Vagina (tissue), 2 donors: ENCODE data around the gene ST6GALNAC3. TPM values are rescaled to one million over a fixed set of nuclear protein-coding genes. Genes with fewer than 3 reads are reported as not detected.

Experiments
- DNase-seq, 2 donors: peaks; one replicate each; pipeline ENCODE4 v3.0.0-alpha.2; 2017; ENCODE audit errors: extremely low spot score in 2 of 2
- H3K27ac ChIP-seq: fragments of 200-600 bp; sonication (generic); one replicate; pipeline ENCODE4 v1.5.1; 2019
- H3K27me3 ChIP-seq: fragments of 200-600 bp; sonication (generic); one replicate; pipeline ENCODE4 v1.5.1; 2019
- H3K36me3 ChIP-seq, 2 donors: fragments of 200-600 bp; sonication (generic); one replicate each; pipeline ENCODE4 v1.5.1; 2017 to 2019
- H3K4me1 ChIP-seq: fragments of 200-600 bp; sonication (generic); one replicate; pipeline ENCODE4 v1.5.1; 2019
- H3K4me3 ChIP-seq, 2 donors: fragments of 200-600 bp; sonication (generic); 1 replicate in 1 of 2; 2 replicates in 1 of 2; pipeline ENCODE4 v1.5.1; 2016 to 2019
- H3K9me3 ChIP-seq: fragments of 200-600 bp; sonication (generic); one replicate; pipeline ENCODE4 v1.5.1; 2019
- CTCF ChIP-seq, 3 experiments: fragments of 450-650 bp in 2 of 3; fragments of 200-600 bp in 1 of 3; sonication (generic) in 1 of 3; IDR thresholded peaks; one replicate each; pipeline ENCODE4 v1.5.1; 2017 to 2019; ENCODE audit warnings: antibody characterized with exemption in 3 of 3, mild to moderate bottlenecking in 2 of 3, moderate library complexity in 2 of 3
- POLR2A ChIP-seq, 2 donors: fragments of 450-650 bp; IDR thresholded peaks; one replicate each; pipeline ENCODE4 v1.6.1; 2017; ENCODE audit warnings: antibody characterized with exemption in 2 of 2, mild to moderate bottlenecking in 2 of 2, moderate library complexity in 2 of 2
- POLR2AphosphoS5 ChIP-seq, 2 donors: sonication (generic); formaldehyde crosslinking; IDR thresholded peaks; one replicate each; pipeline ENCODE4 v1.9.0; 2017; ENCODE audit warnings: antibody characterized with exemption in 2 of 2, mild to moderate bottlenecking in 2 of 2, low read depth in 1 of 2; ENCODE audit not compliant: insufficient read depth in 1 of 2
- intact Hi-C: fragments of 100-400 bp; cut with DNase I; formaldehyde crosslinking; loops from one replicate; pipeline ENCODE4 v1.15.1; 2023
- total RNA-seq: library from RNA; depleted of rRNA; stranded (reverse); fragments of >200 nt; gene quantifications from one replicate; pipeline ENCODE4 v1.2.3, GENCODE V29; 2016

ST6GALNAC3 gene
- total RNA-seq, 1 donor from 2014 or later = 21.1 TPM

DNA sequence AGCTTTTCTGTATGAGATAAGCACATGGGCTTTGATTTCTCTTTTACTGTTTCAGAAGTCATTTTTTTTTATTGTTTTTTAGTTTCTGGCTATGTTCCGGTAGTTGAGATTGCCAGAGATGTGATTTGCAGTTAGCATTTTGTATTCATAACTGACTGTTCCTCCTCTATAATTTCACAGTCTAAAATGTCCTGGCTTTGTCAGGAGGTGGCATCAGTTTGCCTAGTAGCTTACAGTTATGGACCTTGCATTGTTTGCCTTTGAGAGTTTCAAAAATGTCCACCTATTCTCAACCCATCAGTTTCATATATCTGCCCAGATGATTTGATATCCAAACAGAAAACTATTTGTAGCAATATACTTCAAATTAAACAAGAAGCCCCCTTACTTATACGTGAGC lies 39.5 kb upstream of the ST6GALNAC3 start:
- Histone ChIP-seq H3K36me3 (no peaks in the 10 kb centered on the region), H3K9me3 (no peaks in the 10 kb centered on the region), H3K4me1 (no peaks in the 10 kb centered on the region), H3K27ac (no peak overlapping the region), H3K27me3 (no peaks in the 10 kb centered on the region), H3K4me3 (no peak overlapping the region)
- intact Hi-C loops = no loop called here
- TF ChIP-seq CTCF (IDR thresholded peaks at IDR 0.05) = no peak
- no peak for DNase-seq

- no peak overlapping the region for H3K4me3 ChIP-seq
- H3K4me1 ChIP-seq = no peaks in the 10 kb centered on the region
- TF ChIP-seq POLR2A (IDR thresholded peaks at IDR 0.05) (no peak), CTCF (IDR thresholded peaks at IDR 0.05) (no peak), POLR2AphosphoS5 (IDR thresholded peaks at IDR 0.05; ENCODE audit: insufficient read depth in 1 of 2, low read depth in 1 of 2) (no peak)
- no peaks in the 10 kb centered on the region for H3K36me3 ChIP-seq
- intact Hi-C loops = no loop called here
- H3K9me3 ChIP-seq = no peaks in the 10 kb centered on the region
- DNase-seq = no peak
- no peaks in the 10 kb centered on the region for H3K27me3 ChIP-seq
- no peak overlapping the region for H3K27ac ChIP-seq
Observed at GRCh38 chr1:76037324-76037723, 37.2 kb upstream of the ST6GALNAC3 start.

DNA sequence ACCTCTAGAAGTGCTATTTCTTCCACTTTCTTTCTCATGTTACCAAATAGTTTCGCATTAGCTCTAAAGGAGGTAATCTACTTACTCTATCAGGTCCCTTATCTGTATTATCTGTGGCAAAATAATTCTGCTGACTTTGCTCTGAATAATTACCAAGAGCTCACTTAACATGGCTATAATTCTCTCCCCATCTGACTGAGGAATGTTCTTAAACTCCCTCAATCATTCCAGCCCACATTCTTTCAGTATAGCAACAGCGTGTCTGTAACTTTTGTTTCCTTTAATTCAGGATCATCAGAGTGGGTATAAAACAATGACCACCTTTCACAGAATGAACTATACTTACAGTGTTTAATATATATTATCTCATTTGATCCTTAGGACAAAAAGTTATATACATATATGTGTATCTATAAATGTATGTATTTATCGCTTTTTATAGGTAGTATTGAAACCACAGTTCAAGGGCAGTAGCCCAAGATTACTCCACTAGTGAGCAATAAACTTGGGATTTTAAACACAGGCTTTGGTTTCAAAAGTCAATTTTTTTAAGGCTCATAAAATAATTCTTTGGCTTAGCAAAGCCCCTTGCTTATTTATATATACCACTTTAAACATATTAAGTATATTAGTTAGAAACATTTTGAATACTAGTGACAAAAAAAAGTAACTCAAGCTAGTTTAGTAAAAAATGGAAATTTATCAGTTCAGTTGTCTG lies 36.1 kb upstream of the ST6GALNAC3 start:
- no peak for DNase-seq
- Histone ChIP-seq H3K9me3 (no peaks in the 10 kb centered on the region), H3K36me3 (no peaks in the 10 kb centered on the region), H3K27ac (no peak overlapping the region), H3K4me3 (no peak overlapping the region), H3K27me3 (no peaks in the 10 kb centered on the region), H3K4me1 (no peaks in the 10 kb centered on the region)
- intact Hi-C loops = no loop called here
- TF ChIP-seq POLR2AphosphoS5 (IDR thresholded peaks at IDR 0.05; ENCODE audit: insufficient read depth in 1 of 2, low read depth in 1 of 2) = no peak
- TF ChIP-seq POLR2A (IDR thresholded peaks at IDR 0.05) = no peak
- TF ChIP-seq CTCF (IDR thresholded peaks at IDR 0.05) = no peak

DNA sequence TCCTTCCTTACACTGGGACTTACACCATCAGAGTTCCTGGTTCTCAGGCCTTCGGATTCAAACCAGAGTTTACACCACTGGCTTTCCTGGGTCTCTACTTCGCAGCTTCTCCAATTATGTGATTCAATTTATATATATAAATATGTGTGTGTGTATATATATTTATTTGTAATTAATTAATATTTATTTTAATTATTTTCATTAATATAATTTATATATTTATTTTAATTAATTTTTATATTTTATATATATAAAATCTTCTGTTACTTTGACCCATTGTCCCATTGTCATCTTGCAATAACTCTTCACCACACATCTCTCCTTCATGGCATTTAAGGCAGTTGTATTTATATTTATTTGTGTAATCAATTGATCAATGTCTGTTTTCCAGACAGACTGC lies 28.4 kb upstream of the ST6GALNAC3 start:
- Histone ChIP-seq H3K36me3 (no peaks in the 10 kb centered on the region), H3K4me3 (no peak overlapping the region), H3K27ac (no peak overlapping the region), H3K27me3 (no peaks in the 10 kb centered on the region), H3K9me3 (no peaks in the 10 kb centered on the region), H3K4me1 (no peaks in the 10 kb centered on the region)
- intact Hi-C loops = no loop called here
- TF ChIP-seq POLR2AphosphoS5 (IDR thresholded peaks at IDR 0.05; ENCODE audit: insufficient read depth in 1 of 2, low read depth in 1 of 2) = no peak
- TF ChIP-seq CTCF (IDR thresholded peaks at IDR 0.05) = no peak
- TF ChIP-seq POLR2A (IDR thresholded peaks at IDR 0.05) = no peak
- no peak for DNase-seq

DNA sequence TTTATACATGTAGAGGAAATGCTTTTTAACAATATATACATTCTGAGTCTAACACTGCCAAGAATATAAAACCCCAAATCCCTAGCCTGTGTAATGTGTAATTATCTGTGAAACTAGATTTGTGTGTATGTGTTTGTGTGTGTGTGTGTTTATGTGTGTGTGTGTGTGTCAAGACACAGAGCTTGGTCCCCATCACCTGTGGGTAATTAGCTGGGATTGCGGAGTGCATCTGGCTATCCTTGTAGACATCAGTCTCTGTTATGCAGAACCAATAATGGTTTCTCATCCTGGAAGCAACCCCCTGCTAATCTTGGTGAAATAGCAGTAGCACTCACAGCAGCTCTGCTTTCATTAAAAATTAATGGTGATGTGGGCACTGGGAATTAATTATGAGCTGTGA lies 26.3 kb upstream of the ST6GALNAC3 start:
- Histone ChIP-seq H3K4me1 (no peaks in the 10 kb centered on the region), H3K27ac (no peak overlapping the region), H3K27me3 (no peaks in the 10 kb centered on the region), H3K4me3 (no peak overlapping the region), H3K9me3 (no peaks in the 10 kb centered on the region), H3K36me3 (no peaks in the 10 kb centered on the region)
- DNase-seq = no peak
- intact Hi-C loops = no loop called here
- TF ChIP-seq POLR2A (IDR thresholded peaks at IDR 0.05) = no peak
- TF ChIP-seq CTCF (IDR thresholded peaks at IDR 0.05) = no peak
- TF ChIP-seq POLR2AphosphoS5 (IDR thresholded peaks at IDR 0.05; ENCODE audit: insufficient read depth in 1 of 2, low read depth in 1 of 2) = no peak
